K562 (cell line): ENCODE measurements around the gene BOLA1. TPM values are rescaled to one million over a fixed set of nuclear protein-coding genes. Genes with fewer than 3 reads are reported as not detected.

Source experiments
- E4F1 ChIP-seq: fragments of 250-450 bp; sonication (Bioruptor Pico); IDR thresholded peaks from 2 replicates; pipeline ENCODE4 v1.5.0; 2021; ENCODE audit warnings: mild to moderate bottlenecking, borderline replicate concordance
- EP400 ChIP-seq: fragments of 450-650 bp; IDR thresholded peaks from 2 replicates; pipeline ENCODE4 v1.6.1; 2017; ENCODE audit warnings: antibody characterized with exemption, mild to moderate bottlenecking, moderate library complexity
- FOXA1 ChIP-seq: fragments of 450-650 bp; IDR thresholded peaks from 2 replicates; pipeline ENCODE4 v1.6.1; 2016; ENCODE audit warnings: mild to moderate bottlenecking, borderline replicate concordance
- FOXP4 ChIP-seq: sonication (generic); formaldehyde crosslinking; IDR thresholded peaks from 2 replicates; pipeline ENCODE4 v1.8.0; 2022; ENCODE audit warnings: mild to moderate bottlenecking, missing genetic modification reagents, borderline replicate concordance
- HDAC6 ChIP-seq: IDR thresholded peaks from 2 replicates; pipeline ENCODE4 v1.6.1; 2012; ENCODE audit warnings: low read depth, mild to moderate bottlenecking, control low read depth, inconsistent platforms, low read length, moderate library complexity
- MEIS2 ChIP-seq: fragments of 450-650 bp; IDR thresholded peaks from 2 replicates; pipeline ENCODE4 v1.6.1; 2014; ENCODE audit warnings: mild to moderate bottlenecking; ENCODE audit not compliant: partially characterized antibody
- MTA2 ChIP-seq: fragments of 450-650 bp; IDR thresholded peaks from 2 replicates; pipeline ENCODE4 v1.6.1; 2016; ENCODE audit warnings: low read depth
- PCBP1 ChIP-seq: fragments of 200-400 bp; formaldehyde crosslinking; IDR thresholded peaks from 2 replicates; pipeline ENCODE4 v1.6.1; 2018; ENCODE audit warnings: mild to moderate bottlenecking, low read depth, low read length; ENCODE audit not compliant: poor library complexity, severe bottlenecking
- SREBF1 ChIP-seq: fragments of 150-350 bp; IDR thresholded peaks from 2 replicates; pipeline ENCODE4 v1.6.1; 2014; ENCODE audit warnings: antibody characterized with exemption, low read depth, low read length, borderline replicate concordance
- TCF7 ChIP-seq: sonication (generic); IDR thresholded peaks from 2 replicates; pipeline ENCODE4 v1.6.1; 2016; ENCODE audit warnings: antibody characterized with exemption, borderline replicate concordance
- TFAP4 ChIP-seq: sonication (generic); formaldehyde crosslinking; IDR thresholded peaks from 2 replicates; pipeline ENCODE4 v1.8.0; 2022; ENCODE audit warnings: missing genetic modification reagents, mild to moderate bottlenecking, moderate library complexity, borderline replicate concordance
- XRCC3 ChIP-seq: fragments of 450-650 bp; IDR thresholded peaks from 2 replicates; pipeline ENCODE4 v1.6.1; 2017; ENCODE audit warnings: mild to moderate bottlenecking, moderate library complexity
- ZKSCAN8 ChIP-seq: fragments of 200-800 bp; sonication (Bioruptor generic); IDR thresholded peaks from 2 replicates; pipeline ENCODE4 v1.6.1; 2016; ENCODE audit warnings: missing genetic modification characterization, missing compliant biosample characterization
- ZNF165 ChIP-seq: fragments of 250-450 bp; sonication (Bioruptor Pico); IDR thresholded peaks from 2 replicates; pipeline ENCODE4 v1.4.0; 2020; ENCODE audit warnings: borderline replicate concordance
- ZNF212 ChIP-seq: fragments of 450-650 bp; formaldehyde crosslinking; IDR thresholded peaks from 2 replicates; pipeline ENCODE4 v1.4.0; 2020; ENCODE audit warnings: mild to moderate bottlenecking
- ZNF277 ChIP-seq: fragments of 250-450 bp; sonication (Bioruptor Pico); IDR thresholded peaks from 2 replicates; pipeline ENCODE4 v1.8.0; 2022; ENCODE audit warnings: inconsistent platforms, mild to moderate bottlenecking, moderate library complexity, borderline replicate concordance
- ZNF507 ChIP-seq: conservative IDR thresholded peaks from 2 replicates; pipeline ENCODE4 v1.6.1; 2017; ENCODE audit warnings: missing genetic modification characterization, missing compliant biosample characterization
- ZNF561 ChIP-seq: fragments of 450-650 bp; formaldehyde crosslinking; conservative IDR thresholded peaks from 2 replicates; pipeline ENCODE4 v1.4.0; 2020; ENCODE audit warnings: mild to moderate bottlenecking, moderate library complexity
- polyA plus RNA-seq, 8 experiments: library from polyadenylated mRNA; depleted of rRNA in 4 of 8; stranded (reverse) in 5 of 8; unstranded in 3 of 8; fragments of >200 nt; fragmentation: Nextera tagmentation in 2 of 8; fragmentation: Illumina TruSeq in 1 of 8; extraction: Ambion mirVana in 2 of 8; extraction: Trizol in 1 of 8; gene quantifications; 2 replicates each; pipeline versions ENCODE4 v1.2.1 to v1.2.3, GENCODE V29; 2011 to 2014; ENCODE audit warnings: inconsistent platforms in 1 of 8, missing spikeins in 1 of 8
- total RNA-seq, 7 experiments: library from RNA; depleted of rRNA in 6 of 7; stranded (reverse); fragments of >200 nt in 6 of 7; fragmentation: Illumina TruSeq in 2 of 7; extraction: Trizol in 2 of 7; gene quantifications; 2 replicates each; pipeline versions ENCODE4 v1.2.1 to v1.2.3, GENCODE V29; 2011 to 2021; ENCODE audit warnings: low replicate concordance in 1 of 7

BOLA1 gene
- total and polyA plus RNA-seq, 9 of the 15 experiments (the other 6 are each of a cell fraction or from before 2014, with no cell fraction given): 0.18 to 1.2 (median 0.40) TPM; not detected in 2

GRCh38 chr1:149887456-149888246, 11.7 kb upstream of the BOLA1 start (continued):
- TF ChIP-seq TFAP4 (CRISPR knock-in tag): peak; percentile 56
- no peak for TF ChIP-seq ZKSCAN8 (CRISPR knock-in tag)
- no peak for TF ChIP-seq MEIS2
- TF ChIP-seq E4F1 (CRISPR knock-in tag): no peak
- TF ChIP-seq ZNF277 (CRISPR knock-in tag): no peak
- no peak for TF ChIP-seq ZNF507 (tag)
- TF ChIP-seq PCBP1: peak; percentile 93
- TF ChIP-seq HDAC6: no peak
- TF ChIP-seq SREBF1: no peak
- no peak for TF ChIP-seq ZNF212 (CRISPR knock-in tag)
- no peak for TF ChIP-seq MTA2
- TF ChIP-seq TCF7: peak; percentile 32; the same call in 1 of the 2 replicates
- TF ChIP-seq FOXA1: no peak
- no peak for TF ChIP-seq FOXP4 (CRISPR knock-in tag)
- no peak for TF ChIP-seq EP400
- TF ChIP-seq XRCC3: no peak
- TF ChIP-seq ZNF561 (CRISPR knock-in tag): no peak
- TF ChIP-seq ZNF165 (CRISPR knock-in tag): no peak
